ENCODE data around the gene SERPINB5.

Gene SERPINB5

GRCh38 chr18:63460414-63460813 is 16.3 kb upstream of the SERPINB5 start:
- H3K27me3 ChIP-seq (ENCODE audit: insufficient read depth, low read length, poor library complexity), result peaks cover 5% of the 10 kb centered on the region

GRCh38 chr18:63464434-63464833 is 12.3 kb upstream of the SERPINB5 start:
- H3K4me2 ChIP-seq (ENCODE audit: insufficient read depth, low read length), result no peak overlapping the region
- H2AFZ ChIP-seq (ENCODE audit: low read depth, low read length), result no peak overlapping the region
- H4K20me1 ChIP-seq (ENCODE audit: insufficient read depth, low read length), result no peaks in the 10 kb centered on the region
- no peaks in the 10 kb centered on the region for H3K79me2 ChIP-seq (ENCODE audit: insufficient read depth, low read length)
- no peak for DNase-seq
- H3K9me3 ChIP-seq (ENCODE audit: insufficient read depth, low read length, severe bottlenecking), result no peaks in the 10 kb centered on the region
- H3K4me3 ChIP-seq (ENCODE audit: low read depth in 1 of 2, low read length in 2 of 2), result no peak overlapping the region
- no peak for TF ChIP-seq EZH2 (IDR thresholded peaks at IDR 0.05; ENCODE audit: borderline replicate concordance, low read depth, low read length, severe bottlenecking)
- TF ChIP-seq CTCF (IDR thresholded peaks at IDR 0.05; ENCODE audit: borderline replicate concordance, extremely low read depth, low read length, poor library complexity, severe bottlenecking), result no peak
- no peak overlapping the region for H3K9ac ChIP-seq (ENCODE audit: low read depth, low read length)
- H3K27ac ChIP-seq (ENCODE audit: low read length), result no peak overlapping the region
- no peaks in the 10 kb centered on the region for H3K4me1 ChIP-seq (ENCODE audit: insufficient read depth, low read length)
- peaks cover 10% of the 10 kb centered on the region for H3K27me3 ChIP-seq (ENCODE audit: insufficient read depth, low read length, poor library complexity)
- no peaks in the 10 kb centered on the region for H3K36me3 ChIP-seq (ENCODE audit: insufficient read depth, low read length)
- no peak for ATAC-seq (ENCODE audit: insufficient read depth, low read depth)

More at GRCh38 chr18:63460414-63460813, 16.3 kb upstream of the SERPINB5 start:
- DNase-seq, result no peak
- H3K4me2 ChIP-seq (ENCODE audit: insufficient read depth, low read length), result no peak overlapping the region
- H3K9me3 ChIP-seq (ENCODE audit: insufficient read depth, low read length, severe bottlenecking), result no peaks in the 10 kb centered on the region
- no peak overlapping the region for H2AFZ ChIP-seq (ENCODE audit: low read depth, low read length)
- no peak overlapping the region for H3K27ac ChIP-seq (ENCODE audit: low read length)
- no peaks in the 10 kb centered on the region for H3K79me2 ChIP-seq (ENCODE audit: insufficient read depth, low read length)
- TF ChIP-seq EZH2 (IDR thresholded peaks at IDR 0.05; ENCODE audit: borderline replicate concordance, low read depth, low read length, severe bottlenecking) (no peak), CTCF (IDR thresholded peaks at IDR 0.05; ENCODE audit: borderline replicate concordance, extremely low read depth, low read length, poor library complexity, severe bottlenecking) (no peak)
- H3K4me1 ChIP-seq (ENCODE audit: insufficient read depth, low read length), result no peaks in the 10 kb centered on the region
- no peaks in the 10 kb centered on the region for H4K20me1 ChIP-seq (ENCODE audit: insufficient read depth, low read length)
- H3K4me3 ChIP-seq (ENCODE audit: low read depth in 1 of 2, low read length in 2 of 2), result no peak overlapping the region
- H3K9ac ChIP-seq (ENCODE audit: low read depth, low read length), result no peak overlapping the region
- no peak for ATAC-seq (ENCODE audit: insufficient read depth, low read depth)
- no peaks in the 10 kb centered on the region for H3K36me3 ChIP-seq (ENCODE audit: insufficient read depth, low read length)

- Histone ChIP-seq H3K9ac (ENCODE audit: low read depth, low read length) (no peak overlapping the region), H3K4me3 (ENCODE audit: low read depth in 1 of 2, low read length in 2 of 2) (no peak overlapping the region), H2AFZ (ENCODE audit: low read depth, low read length) (no peak overlapping the region), H3K36me3 (ENCODE audit: insufficient read depth, low read length) (no peaks in the 10 kb centered on the region), H4K20me1 (ENCODE audit: insufficient read depth, low read length) (no peaks in the 10 kb centered on the region), H3K4me2 (ENCODE audit: insufficient read depth, low read length) (no peak overlapping the region), H3K79me2 (ENCODE audit: insufficient read depth, low read length) (no peaks in the 10 kb centered on the region), H3K9me3 (ENCODE audit: insufficient read depth, low read length, severe bottlenecking) (no peaks in the 10 kb centered on the region), H3K27me3 (ENCODE audit: insufficient read depth, low read length, poor library complexity) (peaks cover 10% of the 10 kb centered on the region), H3K4me1 (ENCODE audit: insufficient read depth, low read length) (no peaks in the 10 kb centered on the region), H3K27ac (ENCODE audit: low read length) (no peak overlapping the region)
- ATAC-seq (ENCODE audit: insufficient read depth, low read depth) (no peak), DNase-seq (no peak)
- TF ChIP-seq CTCF (IDR thresholded peaks at IDR 0.05; ENCODE audit: borderline replicate concordance, extremely low read depth, low read length, poor library complexity, severe bottlenecking) (no peak), EZH2 (IDR thresholded peaks at IDR 0.05; ENCODE audit: borderline replicate concordance, low read depth, low read length, severe bottlenecking) (no peak)
These were observed 11.7 kb upstream of the SERPINB5 start for GRCh38 chr18:63465059-63465458.

GRCh38 chr18:63467699-63468098 is 9.1 kb upstream of the SERPINB5 start:
- Histone ChIP-seq H3K9me3 (ENCODE audit: insufficient read depth, low read length, severe bottlenecking) (no peaks in the 10 kb centered on the region), H3K27me3 (ENCODE audit: insufficient read depth, low read length, poor library complexity) (peaks cover 8% of the 10 kb centered on the region), H3K9ac (ENCODE audit: low read depth, low read length) (no peak overlapping the region), H2AFZ (ENCODE audit: low read depth, low read length) (no peak overlapping the region), H3K4me2 (ENCODE audit: insufficient read depth, low read length) (no peak overlapping the region), H4K20me1 (ENCODE audit: insufficient read depth, low read length) (no peaks in the 10 kb centered on the region), H3K36me3 (ENCODE audit: insufficient read depth, low read length) (no peaks in the 10 kb centered on the region), H3K4me1 (ENCODE audit: insufficient read depth, low read length) (no peaks in the 10 kb centered on the region), H3K79me2 (ENCODE audit: insufficient read depth, low read length) (no peaks in the 10 kb centered on the region), H3K4me3 (ENCODE audit: low read depth in 1 of 2, low read length in 2 of 2) (no peak overlapping the region), H3K27ac (ENCODE audit: low read length) (no peak overlapping the region)
- DNase-seq, result no peak
- ATAC-seq (ENCODE audit: insufficient read depth, low read depth), result no peak
- TF ChIP-seq EZH2 (IDR thresholded peaks at IDR 0.05; ENCODE audit: borderline replicate concordance, low read depth, low read length, severe bottlenecking) (no peak), CTCF (IDR thresholded peaks at IDR 0.05; ENCODE audit: borderline replicate concordance, extremely low read depth, low read length, poor library complexity, severe bottlenecking) (no peak)
